Measurements from ENCODE around the gene AP3B2.

The AP3B2 gene

DNA sequence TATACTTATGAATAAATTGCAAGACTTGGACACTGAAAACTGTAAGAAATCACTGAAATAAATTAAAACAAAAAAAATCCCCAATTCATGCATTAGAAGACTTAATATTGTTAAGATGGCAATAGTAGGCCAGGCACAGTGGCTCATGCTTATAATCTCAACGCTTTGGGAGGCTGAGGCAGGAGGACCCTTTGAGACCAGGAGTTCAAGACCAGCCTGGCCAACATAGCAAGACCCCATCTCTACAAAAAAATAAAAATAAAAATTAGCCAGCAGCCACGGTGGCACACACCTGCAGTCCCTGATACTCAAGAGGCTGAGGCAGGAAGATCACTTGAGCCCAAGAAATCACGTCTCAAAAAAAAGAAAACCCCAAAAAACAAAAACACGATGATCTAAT lies 98.3 kb downstream of the AP3B2 start:
- DNase-seq (ENCODE audit: low read depth in 4 of 4, low spot score in 1 of 4), result no peak

Data from stimulated activated CD4-positive, alpha-beta T cell treated with anti-CD3 and anti-CD28 coated beads, Interleukin-1b, Interleukin-23, amount 100 ng/mL, for 24 hours (primary cell).